ENCODE data around the gene TEDC1. TPM values are rescaled to one million over a fixed set of nuclear protein-coding genes. Genes with fewer than 3 reads are reported as not detected.
A peak's percentile ranks its signal among the peaks of the same experiment; 100 is the strongest.

Gene TEDC1
- total RNA-seq, 1 experiment from 2014 or later, result 26.2 TPM

DNA sequence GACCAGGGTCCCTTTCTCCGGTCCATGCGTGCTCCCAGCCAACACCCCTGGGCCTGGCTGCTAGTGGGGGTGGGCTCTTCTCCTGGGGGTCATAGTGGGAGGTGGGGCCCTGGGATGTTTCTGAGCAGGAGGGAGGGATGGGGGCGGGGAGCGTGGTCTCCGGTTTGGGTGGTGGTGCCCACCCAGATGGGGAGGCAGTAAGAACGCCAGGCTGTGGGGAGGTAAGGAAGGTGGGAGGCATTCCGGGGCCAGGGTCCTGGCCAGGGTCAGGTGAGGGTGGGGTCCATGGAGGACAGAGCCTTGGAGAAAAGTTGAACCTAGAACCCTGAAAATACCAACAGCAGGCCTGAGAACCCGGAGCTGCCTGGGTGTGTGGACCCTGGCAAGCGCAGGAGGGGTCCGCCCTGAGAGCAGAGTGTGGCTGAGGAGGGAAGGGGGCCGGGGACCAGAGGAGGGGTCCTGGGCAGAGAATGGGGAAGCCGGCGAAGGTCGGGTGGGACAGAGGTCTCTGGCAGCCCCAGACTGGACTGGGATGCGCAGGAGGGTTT lies 10.8 kb upstream of the TEDC1 start:
- Histone ChIP-seq H2BK12ac (ENCODE audit: insufficient read length, low read depth, low read length) (no peak overlapping the region), H4K5ac (ENCODE audit: insufficient read length, low read depth, low read length) (no peak overlapping the region), H3K27me3 (ENCODE audit: insufficient read depth, low read length) (peaks cover 35% of the 10 kb centered on the region), H2BK5ac (ENCODE audit: insufficient read length, low read length) (no peak overlapping the region), H3K27ac (ENCODE audit: insufficient read length, low read depth, low read length) (no peak overlapping the region), H2AK5ac (ENCODE audit: insufficient read length, low read length) (no peak overlapping the region), H2BK20ac (ENCODE audit: low read depth, low read length, poor library complexity, severe bottlenecking) (no peak overlapping the region), H3K9ac (ENCODE audit: extremely low read depth, insufficient read length, low read length) (no peak overlapping the region), H4K8ac (replicated peaks; ENCODE audit: insufficient read length, low read depth, low read length) (no peak overlapping the region), H3K14ac (ENCODE audit: insufficient read depth, low read length) (no peak overlapping the region), H3K79me2 (ENCODE audit: insufficient read depth, low read length) (no peaks in the 10 kb centered on the region), H3K23ac (ENCODE audit: insufficient read length, low read depth, low read length) (no peak overlapping the region), H3K4me2 (ENCODE audit: insufficient read depth, insufficient read length, low read length) (no peak overlapping the region), H3T11ph (ENCODE audit: low read length) (no peak overlapping the region), H3K9me3 (ENCODE audit: control insufficient read depth, low read depth, low read length) (no peaks in the 10 kb centered on the region), H2AFZ (ENCODE audit: low read length) (no peak overlapping the region), H2BK120ac (ENCODE audit: low read depth, low read length, poor library complexity, severe bottlenecking) (no peak overlapping the region), H4K20me1 (ENCODE audit: control insufficient read depth, insufficient read depth, insufficient read length) (no peaks in the 10 kb centered on the region), H3K23me2 (ENCODE audit: insufficient read length, low read depth, low read length, poor library complexity, severe bottlenecking) (peaks cover 11% of the 10 kb centered on the region), H3K4me1 (ENCODE audit: insufficient read depth, low read length) (no peaks in the 10 kb centered on the region; the same call in 1 of the 2 replicates), H3K4ac (ENCODE audit: low read depth, low read length) (no peak overlapping the region), H3K56ac (ENCODE audit: insufficient read length, low read depth, low read length) (no peak overlapping the region), H3K79me1 (ENCODE audit: insufficient read depth, low read depth, low read length, poor library complexity, severe bottlenecking) (no peaks in the 10 kb centered on the region), H4K91ac (ENCODE audit: insufficient read length, low read depth, low read length) (no peak overlapping the region), H2BK15ac (ENCODE audit: low read depth, low read length) (no peak overlapping the region), H3K18ac (ENCODE audit: insufficient read length, low read depth, low read length) (no peak overlapping the region)
- no peak for DNase-seq
- H3K36me3 Mint-ChIP-seq (ENCODE audit: insufficient read depth in 1 of 3, low read depth in 3 of 3), result no peaks in the 10 kb centered on the region
- WGBS (ENCODE audit: extremely low coverage, insufficient read length, low lambda C conversion rate), result no CpG with 5 or more reads among the region's 15 CpGs
- H3K4me1 Mint-ChIP-seq, result peaks cover 11 to 35% of the 10 kb centered on the region in 2 experiments
- peaks cover 0 to 3% of the 10 kb centered on the region in 2 experiments; a peak in 1 of 5 replicates for H3K9me3 Mint-ChIP-seq
- peaks cover 86% of the 10 kb centered on the region for H3K27me3 Mint-ChIP-seq (ENCODE audit: low read depth)
- TF ChIP-seq, protein P1, sequence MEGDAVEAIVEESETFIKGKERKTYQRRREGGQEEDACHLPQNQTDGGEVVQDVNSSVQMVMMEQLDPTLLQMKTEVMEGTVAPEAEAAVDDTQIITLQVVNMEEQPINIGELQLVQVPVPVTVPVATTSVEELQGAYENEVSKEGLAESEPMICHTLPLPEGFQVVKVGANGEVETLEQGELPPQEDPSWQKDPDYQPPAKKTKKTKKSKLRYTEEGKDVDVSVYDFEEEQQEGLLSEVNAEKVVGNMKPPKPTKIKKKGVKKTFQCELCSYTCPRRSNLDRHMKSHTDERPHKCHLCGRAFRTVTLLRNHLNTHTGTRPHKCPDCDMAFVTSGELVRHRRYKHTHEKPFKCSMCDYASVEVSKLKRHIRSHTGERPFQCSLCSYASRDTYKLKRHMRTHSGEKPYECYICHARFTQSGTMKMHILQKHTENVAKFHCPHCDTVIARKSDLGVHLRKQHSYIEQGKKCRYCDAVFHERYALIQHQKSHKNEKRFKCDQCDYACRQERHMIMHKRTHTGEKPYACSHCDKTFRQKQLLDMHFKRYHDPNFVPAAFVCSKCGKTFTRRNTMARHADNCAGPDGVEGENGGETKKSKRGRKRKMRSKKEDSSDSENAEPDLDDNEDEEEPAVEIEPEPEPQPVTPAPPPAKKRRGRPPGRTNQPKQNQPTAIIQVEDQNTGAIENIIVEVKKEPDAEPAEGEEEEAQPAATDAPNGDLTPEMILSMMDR (conservative IDR thresholded peaks at IDR 0.05), result no peak
- H3K27ac Mint-ChIP-seq, result no peak overlapping the region
- peak overlapping the region in 1 of 2 experiments; percentile 74; a peak in 2 of 5 replicates for H3K4me3 Mint-ChIP-seq

Data from H9 (cell line).